Aorta (tissue), 5 donors: Measurements from ENCODE around the gene MYBPHL. TPM values are rescaled to one million over a fixed set of nuclear protein-coding genes. Genes with fewer than 3 reads are reported as not detected.
A peak's percentile ranks its signal among the peaks of the same experiment; 100 is the strongest.

ENCODE experiments used
- ATAC-seq: fragments of 200-7000 bp; cut with Tn5 transposase; one replicate; pipeline ENCODE4 v1.9.1; 2022; ENCODE audit warnings: moderate library complexity; ENCODE audit not compliant: low FRiP score
- DNase-seq, 2 donors: peaks; one replicate each; pipeline ENCODE4 v3.0.0-alpha.2; 2020
- H3K27ac ChIP-seq, 2 donors: one replicate each; pipeline ENCODE4 v1.5.1; 2013; ENCODE audit warnings: low read length in 2 of 2, mild to moderate bottlenecking in 2 of 2, moderate library complexity in 2 of 2, control low read depth in 1 of 2, inconsistent platforms in 1 of 2, low read depth in 1 of 2
- H3K27me3 ChIP-seq, 2 donors: one replicate each; pipeline ENCODE4 v1.6.1; 2013; ENCODE audit warnings: control low read depth in 1 of 2, low read length in 1 of 2, mild to moderate bottlenecking in 1 of 2, moderate library complexity in 1 of 2; ENCODE audit not compliant: insufficient read depth in 2 of 2, control insufficient read depth in 1 of 2
- H3K36me3 ChIP-seq, 2 donors: one replicate each; pipeline ENCODE4 v1.6.1; 2013; ENCODE audit warnings: control low read depth in 1 of 2, low read length in 1 of 2, mild to moderate bottlenecking in 1 of 2; ENCODE audit not compliant: insufficient read depth in 2 of 2, control insufficient read depth in 1 of 2
- H3K4me1 ChIP-seq, 2 donors: one replicate each; pipeline ENCODE4 v1.6.1; 2013; ENCODE audit warnings: low read length in 2 of 2, control low read depth in 1 of 2, mild to moderate bottlenecking in 1 of 2, moderate library complexity in 1 of 2; ENCODE audit not compliant: insufficient read depth in 2 of 2, control insufficient read depth in 1 of 2
- H3K4me3 ChIP-seq, 2 donors: one replicate each; pipeline ENCODE4 v1.5.1; 2013; ENCODE audit warnings: low read length in 2 of 2, control low read depth in 1 of 2, mild to moderate bottlenecking in 1 of 2
- H3K9me3 ChIP-seq: one replicate; pipeline ENCODE4 v1.6.1; 2013; ENCODE audit warnings: mild to moderate bottlenecking, low read length; ENCODE audit not compliant: control insufficient read depth
- WGBS, 2 donors: extraction: QIAGEN DNeasy Blood & Tissue Kit; methylation state at CpG; one replicate each; pipeline ENCODE4 v1.1.7; 2013; 5-methylcytosine and 5-hydroxymethylcytosine counted together
- intact Hi-C, 2 donors: fragments of 100-400 bp; cut with DNase I; formaldehyde crosslinking; loops; one replicate each; pipeline versions ENCODE4 v1.14.2 to v1.15.0; 2022
- polyA plus RNA-seq, 2 donors: library from polyadenylated mRNA; stranded (reverse); fragments of 200-250 nt; gene quantifications; one replicate each; pipeline ENCODE4 v1.2.3, GENCODE V29; 2013
- total RNA-seq, 2 donors: library from RNA; stranded (reverse); fragmentation: NEBNext Ultra II Directional; extraction: Animal tissue kit (Norgen Biotek cat#: 25700); gene quantifications; one replicate each; pipeline ENCODE4 v1.2.1, GENCODE V29; 2021
- donor health status: healthy with polysubstance abuse.
- donor health status: Bipolar disorder and iron deficiency.
- donor health status: DM: no; HTN: no; CAD: no.
- donor health status: DM: no; HTN: no; CAD: no.
- donor health status: DM: yes; HTN: yes; CAD: no.

The MYBPHL gene
- total and polyA plus RNA-seq, 4 donors, result not detected

- Histone ChIP-seq H3K27me3 (no peaks in the 10 kb centered on the region), H3K36me3 (no peaks in the 10 kb centered on the region), H3K27ac (no peak overlapping the region), H3K4me1 (no peaks in the 10 kb centered on the region), H3K4me3 (no peak overlapping the region), H3K9me3 (no peaks in the 10 kb centered on the region)
- 89 to 94% methylated on average over 5 of the region's 5 CpGs for WGBS, 2 donors
- DNase-seq (no peak), ATAC-seq (no peak)
- intact Hi-C loops, result loop anchor here (5.0 to 10.0 kb wide), 3 partner anchors 63 to 255 kb away; partner anchors contain the start of gene GPR61 (in 1 of the 2)
Observed at GRCh38 chr1:109279615-109280278, 27.1 kb downstream of the MYBPHL start.

GRCh38 chr1:109277434-109278204 is 29.2 kb downstream of the MYBPHL start:
- H3K36me3 ChIP-seq, result no peaks in the 10 kb centered on the region
- WGBS, 2 donors, result 57 to 64% methylated on average over 7 of the region's 7 CpGs
- H3K4me1 ChIP-seq, result no peaks in the 10 kb centered on the region
- ATAC-seq (peak; percentile 81), DNase-seq (peak; percentile 84 to 94)
- no peaks in the 10 kb centered on the region for H3K9me3 ChIP-seq
- no peaks in the 10 kb centered on the region for H3K27me3 ChIP-seq
- H3K4me3 ChIP-seq, result no peak overlapping the region
- intact Hi-C loops, result loop anchor here (2.0 to 10.0 kb wide), 3 partner anchors 65 to 257 kb away; partner anchors contain the start of gene GPR61 (in 1 of the 2)
- H3K27ac ChIP-seq, result no peak overlapping the region

- no peak overlapping the region for H3K27ac ChIP-seq
- no peaks in the 10 kb centered on the region for H3K27me3 ChIP-seq
- H3K36me3 ChIP-seq, result no peaks in the 10 kb centered on the region
- 78% methylated on average over 9 of the region's 9 CpGs for WGBS, 2 donors
- DNase-seq, result no peak
- intact Hi-C loops, result loop anchor here (2.0 to 10.0 kb wide), 3 partner anchors 66 to 259 kb away; partner anchors contain the start of gene GPR61 (in 1 of the 2)
- H3K4me1 ChIP-seq, result no peaks in the 10 kb centered on the region
- H3K4me3 ChIP-seq, result no peak overlapping the region
- no peaks in the 10 kb centered on the region for H3K9me3 ChIP-seq
- ATAC-seq, result no peak
Observed at GRCh38 chr1:109275706-109276345, 31.0 kb downstream of the MYBPHL start.

- intact Hi-C loops, result loop anchor here (5.0 to 10.0 kb wide), 2 partner anchors 67 to 260 kb away; partner anchors contain the start of gene GPR61 (in 1 of the 2)
Observed at GRCh38 chr1:109274533-109275476, 32.0 kb downstream of the MYBPHL start.

GRCh38 chr1:109273570-109274288 is 33.1 kb downstream of the MYBPHL start:
- Histone ChIP-seq H3K4me1 (no peaks in the 10 kb centered on the region), H3K27me3 (no peaks in the 10 kb centered on the region), H3K4me3 (no peak overlapping the region), H3K9me3 (no peaks in the 10 kb centered on the region), H3K36me3 (no peaks in the 10 kb centered on the region), H3K27ac (no peak overlapping the region)
- DNase-seq (no peak), ATAC-seq (no peak)
- intact Hi-C loops, result loop anchor here in 1 of 2 donors (10.0 kb wide), 1 partner anchor 261 kb away; the partner anchor contains the start of gene GPR61
- WGBS, 2 donors, result 88 to 90% methylated on average over 30 of the region's 30 CpGs

More at GRCh38 chr1:109274533-109275476, 32.0 kb downstream of the MYBPHL start:
- H3K4me3 ChIP-seq, result no peak overlapping the region
- no peaks in the 10 kb centered on the region for H3K36me3 ChIP-seq
- no peak overlapping the region for H3K27ac ChIP-seq
- H3K27me3 ChIP-seq, result no peaks in the 10 kb centered on the region
- DNase-seq (peak in 1 of 2 donors; percentile 69), ATAC-seq (no peak)
- H3K4me1 ChIP-seq, result no peaks in the 10 kb centered on the region
- WGBS, 2 donors, result 51 to 57% methylated on average over 24 of the region's 24 CpGs
- no peaks in the 10 kb centered on the region for H3K9me3 ChIP-seq

- no peak for ATAC-seq
- intact Hi-C loops, result loop anchor here in 1 of 2 donors (10.0 kb wide), 1 partner anchor 262 kb away; the partner anchor contains the start of gene GPR61
- Histone ChIP-seq H3K9me3 (no peaks in the 10 kb centered on the region), H3K27ac (no peak overlapping the region), H3K4me3 (no peak overlapping the region), H3K4me1 (no peaks in the 10 kb centered on the region), H3K36me3 (no peaks in the 10 kb centered on the region), H3K27me3 (no peaks in the 10 kb centered on the region)
- 89 to 90% methylated on average over 16 of the region's 16 CpGs for WGBS, 2 donors
- DNase-seq, result peak in 1 of 2 donors; percentile 57
Observed at GRCh38 chr1:109272831-109273547, 33.8 kb downstream of the MYBPHL start.
